Smooth muscle cell of the brain vasculature (primary cell): ENCODE data around the gene PHF21B.
"Not testable (repeated sequence)": the region's sequence is repeated elsewhere in the genome, so short reads cannot be mapped to it uniquely, and the experiment has no call there.

ENCODE experiments used
- DNase-seq: peaks from one replicate; pipeline ENCODE4 v3.0.0-alpha.2; 2012; ENCODE audit warnings: low read depth, low spot score

PHF21B gene

GRCh38 chr22:44962741-44963454 lies 46.9 kb downstream of the PHF21B start:
- DNase-seq, result no peak

GRCh38 chr22:44961682-44962081 lies 48.1 kb downstream of the PHF21B start:
- DNase-seq, result not testable (repeated sequence)

- DNase-seq, result no peak
Measured at GRCh38 chr22:44956840-44957767, 52.7 kb downstream of the PHF21B start.

GRCh38 chr22:44955102-44955501 lies 54.7 kb downstream of the PHF21B start:
- DNase-seq, result no peak

- DNase-seq, result no peak
Measured at GRCh38 chr22:44954149-44954548, 55.7 kb downstream of the PHF21B start.

GRCh38 chr22:44952863-44953746 lies 56.7 kb downstream of the PHF21B start:
- no peak for DNase-seq

GRCh38 chr22:44951510-44951816 lies 58.3 kb downstream of the PHF21B start:
- DNase-seq, result no peak

- DNase-seq, result no peak
Measured at GRCh38 chr22:44950806-44951509, 58.8 kb downstream of the PHF21B start.

GRCh38 chr22:44947846-44948245 lies 62.0 kb downstream of the PHF21B start:
- no peak for DNase-seq

GRCh38 chr22:44947049-44947448 lies 62.8 kb downstream of the PHF21B start:
- DNase-seq, result no peak

- no peak for DNase-seq
Measured at GRCh38 chr22:44944883-44945601, 64.8 kb downstream of the PHF21B start.

GRCh38 chr22:44943701-44944324 lies 66.0 kb downstream of the PHF21B start:
- no peak for DNase-seq

GRCh38 chr22:44942979-44943700 lies 66.7 kb downstream of the PHF21B start:
- no peak for DNase-seq

GRCh38 chr22:44942056-44942455 lies 67.7 kb downstream of the PHF21B start:
- no peak for DNase-seq

- DNase-seq, result no peak
Measured at GRCh38 chr22:44941207-44941606, 68.6 kb downstream of the PHF21B start.

GRCh38 chr22:44940130-44940529 lies 69.7 kb downstream of the PHF21B start:
- no peak for DNase-seq

GRCh38 chr22:44939451-44939850 lies 70.4 kb downstream of the PHF21B start:
- no peak for DNase-seq

- no peak for DNase-seq
Measured at GRCh38 chr22:44938886-44939285, 70.9 kb downstream of the PHF21B start.

- no peak for DNase-seq
Measured at GRCh38 chr22:44937216-44937615, 72.6 kb downstream of the PHF21B start.

- DNase-seq, result no peak
Measured at GRCh38 chr22:44936201-44936600, 73.6 kb downstream of the PHF21B start.
